IMR-90 (cell line): ENCODE results near the gene HOXA7. TPM values are rescaled to one million over a fixed set of nuclear protein-coding genes. Genes with fewer than 3 reads are reported as not detected.

Experiments
- ATAC-seq: fragments of 200-7000 bp; cut with Tn5 transposase; 2 replicates; pipeline ENCODE4 v1.9.1; 2020; ENCODE audit warnings: low read depth, mild to moderate bottlenecking, moderate library complexity
- BruUV-seq: library from RNA; stranded (reverse); fragments of 400-500 nt; replicated peaks from 2 replicates; lab custom pipeline; 2021; lab: Mats Ljungman, UMichigan
- CTCF ChIA-PET: fragments of 300-600 bp; formaldehyde crosslinking; extraction: SDS; loops from one replicate; lab custom pipeline; 2021; ENCODE audit warnings: antibody characterized with exemption; lab: Yijun Ruan, JAX
- POLR2A ChIA-PET: fragments of 300-600 bp; sonication (Branson Sonifier 250); formaldehyde crosslinking; loops from one replicate; lab custom pipeline; 2022; ENCODE audit warnings: antibody characterized with exemption; ENCODE audit not compliant: unreplicated experiment; lab: Charles Lee
- DNase-seq: peaks from one replicate; pipeline ENCODE4 v3.0.0; 2013
- H2AFZ ChIP-seq: replicated peaks from 2 replicates; pipeline ENCODE3; 2013; ENCODE audit warnings: low read length, mild to moderate bottlenecking; ENCODE audit not compliant: poor library complexity
- H2AK5ac ChIP-seq: 2 replicates; pipeline ENCODE4 v1.6.1; 2013; ENCODE audit warnings: low read depth, low read length, inconsistent platforms
- H2AK9ac ChIP-seq: replicated peaks from 2 replicates; pipeline ENCODE3; 2013; ENCODE audit warnings: mild to moderate bottlenecking, low read depth, low read length, moderate library complexity; ENCODE audit not compliant: poor library complexity
- H2BK120ac ChIP-seq: 2 replicates; pipeline ENCODE4 v1.6.1; 2013; ENCODE audit warnings: low read depth, low read length, inconsistent platforms
- H2BK15ac ChIP-seq: 3 replicates; pipeline ENCODE4 v1.6.1; 2013; ENCODE audit warnings: low read depth, low read length, inconsistent platforms
- H2BK20ac ChIP-seq: 2 replicates; pipeline ENCODE4 v1.6.1; 2013; ENCODE audit warnings: low read depth, mild to moderate bottlenecking, inconsistent platforms, low read length, moderate library complexity
- H2BK5ac ChIP-seq: 2 replicates; pipeline ENCODE4 v1.6.1; 2013; ENCODE audit warnings: mild to moderate bottlenecking, low read depth, low read length, inconsistent platforms; ENCODE audit not compliant: poor library complexity, severe bottlenecking
- H3K14ac ChIP-seq: replicated peaks from 2 replicates; pipeline ENCODE4 v1.6.1; 2013; ENCODE audit warnings: low read depth, low read length, inconsistent platforms
- H3K18ac ChIP-seq: 2 replicates; pipeline ENCODE4 v1.6.1; 2013; ENCODE audit warnings: low read depth, low read length, control low read depth
- H3K23ac ChIP-seq: 2 replicates; pipeline ENCODE4 v1.6.1; 2013; ENCODE audit warnings: low read depth, low read length, inconsistent platforms
- H3K27ac ChIP-seq: 2 replicates; pipeline ENCODE4 v1.5.1; 2013; ENCODE audit warnings: mild to moderate bottlenecking, control low read depth, low read length; ENCODE audit not compliant: insufficient read depth
- H3K27me3 ChIP-seq: 2 replicates; pipeline ENCODE4 v1.6.1; 2013; ENCODE audit warnings: low read length; ENCODE audit not compliant: control insufficient read depth, insufficient read depth
- H3K36me3 ChIP-seq: 2 replicates; pipeline ENCODE4 v1.6.1; 2013; ENCODE audit warnings: low read length, mixed read lengths; ENCODE audit not compliant: control insufficient read depth, insufficient read depth
- H3K4ac ChIP-seq: 2 replicates; pipeline ENCODE4 v1.6.1; 2013; ENCODE audit warnings: low read depth, low read length, inconsistent platforms
- H3K4me1 ChIP-seq: 2 replicates; pipeline ENCODE4 v1.6.1; 2013; ENCODE audit warnings: low read length, mixed read lengths; ENCODE audit not compliant: control insufficient read depth, insufficient read depth
- H3K4me2 ChIP-seq: 2 replicates; pipeline ENCODE4 v1.6.1; 2013; ENCODE audit warnings: low read depth, mild to moderate bottlenecking, control low read depth, low read length, moderate library complexity
- H3K4me3 ChIP-seq: 2 replicates; pipeline ENCODE4 v1.5.1; 2013; ENCODE audit warnings: low read depth, mild to moderate bottlenecking, control low read depth, low read length, moderate library complexity; ENCODE audit not compliant: insufficient read depth
- H3K56ac ChIP-seq: 2 replicates; pipeline ENCODE4 v1.6.1; 2013; ENCODE audit warnings: low read length, inconsistent platforms; ENCODE audit not compliant: insufficient read depth; ENCODE audit errors: extremely low read depth
- H3K79me1 ChIP-seq, 2 experiments: 2 replicates each; pipeline ENCODE4 v1.6.1; 2013; ENCODE audit warnings: low read length in 2 of 2, inconsistent platforms in 1 of 2, low read depth in 1 of 2
- H3K9ac ChIP-seq: 2 replicates; pipeline ENCODE4 v1.6.1; 2013; ENCODE audit warnings: low read depth, low read length, control low read depth
- H3K9me1 ChIP-seq: 2 replicates; pipeline ENCODE4 v1.6.1; 2013; ENCODE audit warnings: low read length, inconsistent platforms; ENCODE audit not compliant: insufficient read depth
- H3K9me3 ChIP-seq: 2 replicates; pipeline ENCODE4 v1.6.1; 2013; ENCODE audit warnings: low read length; ENCODE audit not compliant: control insufficient read depth, insufficient read depth
- H4K20me1 ChIP-seq: 2 replicates; pipeline ENCODE4 v1.6.1; 2013; ENCODE audit warnings: low read length, inconsistent platforms; ENCODE audit not compliant: insufficient read depth
- H4K5ac ChIP-seq: 2 replicates; pipeline ENCODE4 v1.6.1; 2013; ENCODE audit warnings: mild to moderate bottlenecking, low read depth, low read length, control low read depth
- H4K8ac ChIP-seq, 2 experiments: 2 replicates each; pipeline ENCODE4 v1.6.1; 2013; ENCODE audit warnings: low read depth in 2 of 2, low read length in 2 of 2, control low read depth in 1 of 2, inconsistent platforms in 1 of 2
- H4K91ac ChIP-seq: 2 replicates; pipeline ENCODE4 v1.6.1; 2013; ENCODE audit warnings: low read depth, low read length, inconsistent platforms; ENCODE audit not compliant: insufficient read depth
- BHLHE40 ChIP-seq: fragments of 150-350 bp; IDR thresholded peaks from 2 replicates; pipeline ENCODE4 v1.6.1; 2016; ENCODE audit warnings: mild to moderate bottlenecking, low read depth, low read length
- CEBPB ChIP-seq: IDR thresholded peaks from 2 replicates; pipeline ENCODE4 v1.6.1; 2012; ENCODE audit warnings: low read depth, low read length, improper control_type of control experiment
- CHD1 ChIP-seq: IDR thresholded peaks from 2 replicates; pipeline ENCODE4 v1.6.1; 2012; ENCODE audit warnings: low read depth, low read length, improper control_type of control experiment
- FOS ChIP-seq: fragments of 150-350 bp; IDR thresholded peaks from 2 replicates; pipeline ENCODE4 v1.6.1; 2016; ENCODE audit warnings: low read depth, low read length
- MAFK ChIP-seq: IDR thresholded peaks from 2 replicates; pipeline ENCODE4 v1.6.1; 2012; ENCODE audit warnings: low read depth, low read length, improper control_type of control experiment
- MAZ ChIP-seq: IDR thresholded peaks from 2 replicates; pipeline ENCODE4 v1.6.1; 2012; ENCODE audit warnings: low read depth, mild to moderate bottlenecking, low read length, improper control_type of control experiment, moderate library complexity, borderline replicate concordance
- NFE2L2 ChIP-seq: fragments of 150-350 bp; IDR thresholded peaks from 2 replicates; pipeline ENCODE4 v1.6.1; 2016; ENCODE audit warnings: low read depth, mild to moderate bottlenecking, low read length
- POLR2A ChIP-seq: IDR thresholded peaks from 2 replicates; pipeline ENCODE4 v1.6.1; 2012; ENCODE audit warnings: mild to moderate bottlenecking, low read depth, low read length
- RAD21 ChIP-seq: IDR thresholded peaks from 2 replicates; pipeline ENCODE4 v1.6.1; 2012; ENCODE audit warnings: low read length, improper control_type of control experiment
- RCOR1 ChIP-seq: IDR thresholded peaks from 2 replicates; pipeline ENCODE4 v1.6.1; 2012; ENCODE audit warnings: mild to moderate bottlenecking, low read length, improper control_type of control experiment; ENCODE audit not compliant: insufficient replicate concordance
- RFX5 ChIP-seq: IDR thresholded peaks from 2 replicates; pipeline ENCODE4 v1.8.0; 2012; ENCODE audit warnings: low read depth, mild to moderate bottlenecking, low read length, moderate library complexity
- SMC3 ChIP-seq: fragments of 150-350 bp; IDR thresholded peaks from 2 replicates; pipeline ENCODE4 v1.6.1; 2016; ENCODE audit warnings: low read depth, mild to moderate bottlenecking, antibody characterized with exemption, low read length, moderate library complexity
- whole genome bisulfite sequencing, 2 experiments: methylation state at CpG; one replicate each; pipeline versions ENCODE4 v1.1.5 to v1.1.7; 2013; ENCODE audit warnings: missing lambda C conversion rate in 2 of 2; ENCODE audit not compliant: insufficient read length in 1 of 2; ENCODE audit errors: extremely low coverage in 2 of 2; 5-methylcytosine and 5-hydroxymethylcytosine counted together
- dilution Hi-C: fragments of 300-500 bp; cut with HindIII; formaldehyde crosslinking; loops from one replicate; pipeline ENCODE4 v1.14.3; 2018; ENCODE audit warnings: low sequenced_read_pairs; ENCODE audit not compliant: unreplicated experiment
- in situ Hi-C: fragments of 300-500 bp; cut with MboI; formaldehyde crosslinking; loops from 3 replicates; pipeline ENCODE4 v1.14.3; 2019; ENCODE audit warnings: low sequenced_read_pairs, inconsistent platforms, mixed read lengths
- intact Hi-C: fragments of 100-400 bp; cut with micrococcal nuclease; formaldehyde crosslinking; loops from 2 replicates; pipeline ENCODE4 v1.10.0; 2022
- polyA plus RNA-seq, 3 experiments: library from polyadenylated mRNA; depleted of rRNA; stranded (reverse); fragments of >200 nt; gene quantifications; 2 replicates each; pipeline ENCODE4 v1.2.3, GENCODE V29; 2012; ENCODE audit warnings: low replicate concordance in 1 of 3
- total RNA-seq: library from RNA; depleted of rRNA; stranded (reverse); fragments of >200 nt; gene quantifications from 2 replicates; pipeline ENCODE4 v1.2.3, GENCODE V29; 2012
- TF ChIP-seq, protein P1 (sequence below): fragments of 150-350 bp; IDR thresholded peaks from 2 replicates; pipeline ENCODE4 v1.6.1; 2016; ENCODE audit warnings: low read depth, mild to moderate bottlenecking, low read length, moderate library complexity, borderline replicate concordance
- TF ChIP-seq, protein P2 (sequence below): fragments of 150-350 bp; IDR thresholded peaks from 2 replicates; pipeline ENCODE4 v1.6.1; 2017; ENCODE audit warnings: mild to moderate bottlenecking, antibody characterized with exemption, low read length, low read depth

Gene HOXA7
- total and polyA plus RNA-seq, 2 of the 4 experiments (the other 2 are of a cell fraction), result 0.18 to 1.7 TPM

DNA sequence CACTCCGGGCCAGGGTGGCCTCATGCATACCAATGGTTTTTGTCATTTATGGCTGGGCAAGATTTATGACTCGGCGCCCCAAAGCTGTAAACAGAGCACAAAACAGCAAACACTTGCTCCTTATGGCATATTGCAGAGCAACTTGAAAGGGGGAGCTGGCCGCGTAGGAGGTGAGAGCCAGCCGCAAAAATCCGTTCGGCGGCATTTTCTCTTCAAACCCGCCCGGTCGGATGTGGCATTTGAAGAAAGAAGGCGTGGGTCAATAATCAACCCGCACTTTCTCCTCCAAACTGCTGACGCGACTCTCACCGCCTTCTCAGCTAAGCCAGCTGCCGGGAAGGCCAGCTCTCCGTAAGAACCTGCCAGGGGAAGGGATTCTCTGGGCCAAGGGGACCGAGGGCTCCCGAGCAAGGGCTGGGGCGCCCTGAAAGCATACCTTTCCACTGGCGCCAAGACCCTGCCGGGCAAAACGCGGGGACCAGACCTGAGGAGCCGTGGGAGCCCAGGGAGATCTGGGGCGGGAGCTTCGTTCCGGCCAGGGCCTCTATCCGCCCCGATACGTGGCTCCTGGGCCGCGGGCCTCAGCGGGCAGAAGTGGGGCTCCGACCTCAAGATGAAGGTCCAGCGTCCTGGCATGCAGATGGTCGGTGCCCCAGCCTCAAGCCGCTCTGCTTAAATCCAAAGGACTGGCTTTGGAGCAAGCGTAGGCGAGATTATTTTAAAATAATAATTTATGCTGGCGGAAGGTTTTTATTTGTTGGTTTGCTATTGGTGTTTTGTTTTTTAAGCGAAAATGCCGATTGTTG lies 41.1 kb downstream of the HOXA7 start (continued):
- TF ChIP-seq BHLHE40 (peak; percentile 60; the same call in 1 of the 2 replicates), RAD21 (no peak)

DNA sequence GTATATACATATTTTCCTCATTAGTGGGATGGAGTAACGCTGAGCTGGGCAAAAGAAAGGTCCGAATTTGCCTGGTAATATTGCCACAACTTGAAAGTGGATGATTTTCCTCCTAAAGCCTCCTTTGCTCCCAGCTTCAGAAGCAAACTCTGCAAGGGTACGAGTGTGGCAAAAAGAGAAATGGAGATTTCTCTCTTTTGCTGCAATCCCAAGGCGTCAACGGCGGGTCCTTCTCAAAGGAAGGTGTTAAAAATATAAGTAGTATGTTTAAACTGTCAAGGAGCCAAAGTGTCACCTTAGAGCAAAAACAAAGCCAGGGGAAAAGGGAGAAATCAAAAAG lies 41.6 kb downstream of the HOXA7 start:
- Histone ChIP-seq H3K9ac (peak overlapping the region; percentile 96), H3K36me3 (peaks cover 10% of the 10 kb centered on the region; the same call in 1 of the 2 replicates), H3K4me1 (peaks cover 23% of the 10 kb centered on the region), H3K23ac (peak overlapping the region; percentile 48), H3K14ac (0 out of 2 replicates have a peak overlapping the region, but pooled peaks have one; percentile 10), H2AK5ac (no peak overlapping the region), H3K27ac (peak overlapping the region; percentile 89), H3K4me3 (peak overlapping the region; percentile 71), H3K18ac (peak overlapping the region; percentile 32; the same call in 1 of the 2 replicates), H4K8ac (peak overlapping the region; percentile 22 to 68; a peak in 2 of 4 replicates), H2BK20ac (peak overlapping the region; percentile 24; the same call in 1 of the 2 replicates), H3K4me2 (peak overlapping the region; percentile 78), H3K4ac (peak overlapping the region; percentile 63), H2BK120ac (peak overlapping the region; percentile 58), H4K20me1 (peaks cover 14% of the 10 kb centered on the region), H2AK9ac (peak overlapping the region; percentile 56), H3K9me1 (peaks cover 12% of the 10 kb centered on the region), H4K91ac (peak overlapping the region; percentile 74), H2BK5ac (peak overlapping the region; percentile 81), H3K56ac (peak overlapping the region; percentile 75; the same call in 1 of the 2 replicates), H4K5ac (peak overlapping the region; percentile 20; the same call in 1 of the 2 replicates), H3K9me3 (no peaks in the 10 kb centered on the region), H3K27me3 (no peaks in the 10 kb centered on the region), H2BK15ac (0 out of 3 replicates have a peak overlapping the region, but pooled peaks have one; percentile 26), H3K79me1 (peaks cover 0 to 39% of the 10 kb centered on the region in 2 experiments; a peak in 2 of 4 replicates), H2AFZ (peak overlapping the region; percentile 36)
- BruUV-seq, result no TSS peak
- dilution Hi-C loops (no loop called here), intact Hi-C loops (loop anchor here (1.0 to 2.0 kb wide), 2 partner anchors 11 to 14 kb away; no protein-coding TSS in a partner anchor), in situ Hi-C loops (no loop called here)
- ATAC-seq, result no peak
- no peak for DNase-seq
- WGBS, 2 experiments, result no CpG with 5 or more reads among the region's 6 CpGs
- ChIA-PET CTCF (interaction anchor here (0.9 to 1.2 kb wide), 4 partner anchors 9 to 442 kb away, joined by 3 to 4 read pairs (median 3); no protein-coding TSS in a partner anchor), POLR2A (interaction anchor here (0.9 kb wide), 1 partner anchor 414 kb away, joined by 3 read pairs; no protein-coding TSS in a partner anchor)
- TF ChIP-seq RAD21, result no peak
- no peak for TF ChIP-seq MAZ
- no peak for TF ChIP-seq RFX5
- no peak for TF ChIP-seq BHLHE40
- TF ChIP-seq POLR2A, result no peak
- TF ChIP-seq NFE2L2, result no peak
- no peak for TF ChIP-seq SMC3
- TF ChIP-seq CHD1, result no peak; the same call in 1 of the 2 replicates
- TF ChIP-seq FOS, result no peak
- TF ChIP-seq, protein P1, sequence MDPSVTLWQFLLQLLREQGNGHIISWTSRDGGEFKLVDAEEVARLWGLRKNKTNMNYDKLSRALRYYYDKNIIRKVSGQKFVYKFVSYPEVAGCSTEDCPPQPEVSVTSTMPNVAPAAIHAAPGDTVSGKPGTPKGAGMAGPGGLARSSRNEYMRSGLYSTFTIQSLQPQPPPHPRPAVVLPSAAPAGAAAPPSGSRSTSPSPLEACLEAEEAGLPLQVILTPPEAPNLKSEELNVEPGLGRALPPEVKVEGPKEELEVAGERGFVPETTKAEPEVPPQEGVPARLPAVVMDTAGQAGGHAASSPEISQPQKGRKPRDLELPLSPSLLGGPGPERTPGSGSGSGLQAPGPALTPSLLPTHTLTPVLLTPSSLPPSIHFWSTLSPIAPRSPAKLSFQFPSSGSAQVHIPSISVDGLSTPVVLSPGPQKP, result no peak
- no peak for TF ChIP-seq CEBPB
- TF ChIP-seq, protein P2, sequence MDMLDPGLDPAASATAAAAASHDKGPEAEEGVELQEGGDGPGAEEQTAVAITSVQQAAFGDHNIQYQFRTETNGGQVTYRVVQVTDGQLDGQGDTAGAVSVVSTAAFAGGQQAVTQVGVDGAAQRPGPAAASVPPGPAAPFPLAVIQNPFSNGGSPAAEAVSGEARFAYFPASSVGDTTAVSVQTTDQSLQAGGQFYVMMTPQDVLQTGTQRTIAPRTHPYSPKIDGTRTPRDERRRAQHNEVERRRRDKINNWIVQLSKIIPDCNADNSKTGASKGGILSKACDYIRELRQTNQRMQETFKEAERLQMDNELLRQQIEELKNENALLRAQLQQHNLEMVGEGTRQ, result no peak
- no peak for TF ChIP-seq MAFK
- TF ChIP-seq RCOR1, result no peak
